A549 (cell line): ENCODE results near the gene SLC25A26. TPM values are rescaled to one million over a fixed set of nuclear protein-coding genes. Genes with fewer than 3 reads are reported as not detected.

ENCODE experiments used
- ATAC-seq, 2 experiments: fragments of 200-7000 bp in 1 of 2; fragments of >200 bp in 1 of 2; cut with Nextera tagmentation in 1 of 2; cut with Tn5 transposase in 1 of 2; 3 replicates each; pipeline versions ENCODE4 v1.8.0 to v1.9.1; 2018 to 2020; ENCODE audit warnings: mild to moderate bottlenecking in 1 of 2, moderate library complexity in 1 of 2
- CTCF ChIA-PET: fragments of 300-600 bp; sonication (Branson Sonifier 250); formaldehyde crosslinking; extraction: SDS; loops from one replicate; lab custom pipeline; 2021; ENCODE audit warnings: antibody characterized with exemption, inconsistent platforms; lab: Yijun Ruan, JAX
- POLR2A ChIA-PET: fragments of 350-600 bp; formaldehyde crosslinking; extraction: SDS; loops from one replicate; lab custom pipeline; 2021; ENCODE audit warnings: antibody characterized with exemption, inconsistent platforms; lab: Yijun Ruan, JAX
- DNase-seq, 2 experiments: peaks; one replicate each; pipeline versions ENCODE4 v3.0.0 to v3.0.0-alpha.2; 2011 to 2016; ENCODE audit warnings: low read depth in 1 of 2, low spot score in 1 of 2
- FAIRE-seq: peaks from 2 replicates; lab custom pipeline; 2011; peaks lifted over from hg19 to GRCh38; lab: Jason Lieb, UNC
- H3K27ac ChIP-seq, 2 experiments: fragments of >200 bp; sonication (Bioruptor Twin); formaldehyde crosslinking; 3 replicates each; pipeline ENCODE4 v1.5.1; 2016 to 2017
- H3K4me1 ChIP-seq: fragments of >200 bp; sonication (Bioruptor Twin); formaldehyde crosslinking; 3 replicates; pipeline ENCODE4 v1.6.1; 2016
- H3K4me2 ChIP-seq: fragments of >200 bp; sonication (Bioruptor Twin); formaldehyde crosslinking; 3 replicates; pipeline ENCODE4 v1.6.1; 2016
- H3K4me3 ChIP-seq: fragments of >200 bp; sonication (Bioruptor Twin); formaldehyde crosslinking; 3 replicates; pipeline ENCODE4 v1.5.1; 2016
- H3K9me3 ChIP-seq: fragments of >200 bp; sonication (Bioruptor Twin); formaldehyde crosslinking; 3 replicates; pipeline ENCODE4 v1.6.1; 2016
- CBX2 ChIP-seq: fragments of 200-600 bp; sonication (generic); IDR thresholded peaks from 2 replicates; pipeline ENCODE4 v1.6.1; 2016; ENCODE audit warnings: low read depth, mild to moderate bottlenecking, borderline replicate concordance
- CHD2 ChIP-seq: fragments of 150-350 bp; IDR thresholded peaks from 2 replicates; pipeline ENCODE4 v1.6.1; 2014; ENCODE audit warnings: low read length; ENCODE audit not compliant: partially characterized antibody
- EHF ChIP-seq: fragments of 250-450 bp; sonication (Bioruptor Pico); IDR thresholded peaks from 2 replicates; pipeline ENCODE4 v1.5.0; 2020; ENCODE audit warnings: mild to moderate bottlenecking
- FOSL2 ChIP-seq, 2 experiments: fragments of 450-650 bp in 1 of 2; fragments of >200 bp in 1 of 2; sonication (Bioruptor Twin) in 1 of 2; formaldehyde crosslinking; IDR thresholded peaks; 2 replicates each; pipeline versions ENCODE4 v1.5.0 to v1.6.1; 2016 to 2020; ENCODE audit warnings: mild to moderate bottlenecking in 1 of 2, moderate library complexity in 1 of 2
- FOXS1 ChIP-seq: fragments of 250-450 bp; sonication (Bioruptor Pico); IDR thresholded peaks from 2 replicates; pipeline ENCODE4 v1.5.0; 2020; ENCODE audit warnings: mild to moderate bottlenecking, moderate library complexity
- HDAC2 ChIP-seq: fragments of 200-600 bp; sonication (generic); IDR thresholded peaks from 2 replicates; pipeline ENCODE4 v1.6.1; 2016
- HOXB5 ChIP-seq: fragments of 250-450 bp; sonication (Bioruptor Pico); IDR thresholded peaks from 2 replicates; pipeline ENCODE4 v1.5.0; 2020; ENCODE audit warnings: mild to moderate bottlenecking, moderate library complexity
- JUN ChIP-seq, 2 experiments: fragments of >200 bp; sonication (Bioruptor Twin); formaldehyde crosslinking; IDR thresholded peaks; 2 replicates in 1 of 2; 3 replicates in 1 of 2; pipeline ENCODE4 v1.6.1; 2016 to 2017
- MAFK ChIP-seq: fragments of 450-650 bp; IDR thresholded peaks from 2 replicates; pipeline ENCODE4 v1.6.1; 2014; ENCODE audit not compliant: partially characterized antibody
- RARB ChIP-seq: fragments of 250-450 bp; sonication (Bioruptor Pico); IDR thresholded peaks from 2 replicates; pipeline ENCODE4 v1.8.0; 2021; ENCODE audit warnings: mild to moderate bottlenecking, moderate library complexity
- RCOR1 ChIP-seq: fragments of 150-350 bp; IDR thresholded peaks from 2 replicates; pipeline ENCODE4 v1.6.1; 2014; ENCODE audit warnings: antibody characterized with exemption, low read length, low read depth
- SREBF2 ChIP-seq: fragments of 450-650 bp; IDR thresholded peaks from 2 replicates; pipeline ENCODE4 v1.6.1; 2014; ENCODE audit warnings: mild to moderate bottlenecking, moderate library complexity
- TP53 ChIP-seq: fragments of 250-450 bp; sonication (Bioruptor Pico); IDR thresholded peaks from 2 replicates; pipeline ENCODE4 v1.5.0; 2021; ENCODE audit warnings: mild to moderate bottlenecking, moderate library complexity
- ZC3H11A ChIP-seq: fragments of 450-650 bp; IDR thresholded peaks from 2 replicates; pipeline ENCODE4 v1.6.1; 2014; ENCODE audit warnings: antibody characterized with exemption, mild to moderate bottlenecking
- ZNF302 ChIP-seq: fragments of 250-450 bp; sonication (Bioruptor Pico); IDR thresholded peaks from 2 replicates; pipeline ENCODE4 v1.9.0; 2021; ENCODE audit warnings: inconsistent platforms, mild to moderate bottlenecking, moderate library complexity
- WGBS: methylation state at CpG from one replicate; pipeline ENCODE4 v1.1.6; 2017; ENCODE audit errors: missing lambda C conversion rate; 5-methylcytosine and 5-hydroxymethylcytosine counted together
- polyA plus RNA-seq, 4 experiments: library from polyadenylated mRNA; depleted of rRNA in 3 of 4; stranded (reverse); fragments of >200 nt; fragmentation: RNase III in 1 of 4; extraction: RNeasy Plus Mini Kit Qiagen cat#74134 plus additional on column Dnase treatment in 1 of 4; gene quantifications; 2 replicates in 3 of 4; 3 replicates in 1 of 4; pipeline ENCODE4 v1.2.3, GENCODE V29; 2011 to 2017
- TF ChIP-seq, protein P1 (sequence below): fragments of 250-450 bp; sonication (Bioruptor Pico); IDR thresholded peaks from 2 replicates; pipeline ENCODE4 v1.5.0; 2021; ENCODE audit warnings: mild to moderate bottlenecking, moderate library complexity, borderline replicate concordance
- TF ChIP-seq, protein P2 (sequence below): fragments of 200-600 bp; sonication (generic); IDR thresholded peaks from 2 replicates; pipeline ENCODE4 v1.6.1; 2016; ENCODE audit warnings: antibody characterized with exemption, mild to moderate bottlenecking, moderate library complexity
- TF ChIP-seq, protein P3 (sequence below): IDR thresholded peaks from 2 replicates; pipeline ENCODE4 v1.6.1; 2012; ENCODE audit warnings: low read depth, borderline replicate concordance
- TF ChIP-seq, protein P4 (sequence below): IDR thresholded peaks from 2 replicates; pipeline ENCODE4 v1.6.1; 2012
- TF ChIP-seq, protein P5 (sequence below): fragments of 150-350 bp; IDR thresholded peaks from 2 replicates; pipeline ENCODE4 v1.6.1; 2014; ENCODE audit warnings: low read depth, mild to moderate bottlenecking, low read length

Gene SLC25A26
- polyA plus RNA-seq, 2 of the 4 experiments (the other 2 are of a cell fraction), result 13.0 to 30.5 TPM

DNA sequence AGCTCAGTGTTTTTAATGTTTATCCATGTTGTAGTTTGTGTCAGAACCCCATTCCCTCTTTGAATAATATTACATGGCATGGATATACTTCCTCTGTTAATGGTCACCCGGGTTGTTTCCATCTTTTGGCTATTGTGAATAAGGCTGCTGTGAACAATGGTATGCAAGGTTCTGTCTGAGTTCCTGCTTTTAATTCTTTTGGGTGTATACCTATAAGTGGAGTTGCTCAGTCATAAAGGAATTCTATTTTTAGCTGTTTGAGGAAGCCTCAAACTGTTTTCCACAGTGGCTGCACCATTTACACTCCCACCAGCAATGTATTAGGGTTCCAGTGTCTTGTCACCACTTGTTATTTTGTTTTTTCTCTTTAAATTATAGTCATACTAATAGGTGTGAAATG lies 99.6 kb downstream of the SLC25A26 start:
- Histone ChIP-seq H3K4me2 (no peak overlapping the region), H3K27ac (no peak overlapping the region), H3K4me3 (no peak overlapping the region), H3K4me1 (no peaks in the 10 kb centered on the region), H3K9me3 (no peaks in the 10 kb centered on the region)
- TF ChIP-seq, protein P1, sequence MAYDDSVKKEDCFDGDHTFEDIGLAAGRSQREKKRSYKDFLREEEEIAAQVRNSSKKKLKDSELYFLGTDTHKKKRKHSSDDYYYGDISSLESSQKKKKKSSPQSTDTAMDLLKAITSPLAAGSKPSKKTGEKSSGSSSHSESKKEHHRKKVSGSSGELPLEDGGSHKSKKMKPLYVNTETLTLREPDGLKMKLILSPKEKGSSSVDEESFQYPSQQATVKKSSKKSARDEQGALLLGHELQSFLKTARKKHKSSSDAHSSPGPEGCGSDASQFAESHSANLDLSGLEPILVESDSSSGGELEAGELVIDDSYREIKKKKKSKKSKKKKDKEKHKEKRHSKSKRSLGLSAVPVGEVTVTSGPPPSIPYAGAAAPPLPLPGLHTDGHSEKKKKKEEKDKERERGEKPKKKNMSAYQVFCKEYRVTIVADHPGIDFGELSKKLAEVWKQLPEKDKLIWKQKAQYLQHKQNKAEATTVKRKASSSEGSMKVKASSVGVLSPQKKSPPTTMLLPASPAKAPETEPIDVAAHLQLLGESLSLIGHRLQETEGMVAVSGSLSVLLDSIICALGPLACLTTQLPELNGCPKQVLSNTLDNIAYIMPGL (CRISPR knock-in tag), result no peak
- TF ChIP-seq FOXS1 (CRISPR knock-in tag), result no peak
- no peak for FAIRE-seq
- no peak for ATAC-seq
- POLR2A ChIA-PET, result no interaction called here
- DNase-seq, result no peak
- WGBS, result 95% methylated on average over 1 of the region's 1 CpG
- CTCF ChIA-PET, result no interaction called here

DNA sequence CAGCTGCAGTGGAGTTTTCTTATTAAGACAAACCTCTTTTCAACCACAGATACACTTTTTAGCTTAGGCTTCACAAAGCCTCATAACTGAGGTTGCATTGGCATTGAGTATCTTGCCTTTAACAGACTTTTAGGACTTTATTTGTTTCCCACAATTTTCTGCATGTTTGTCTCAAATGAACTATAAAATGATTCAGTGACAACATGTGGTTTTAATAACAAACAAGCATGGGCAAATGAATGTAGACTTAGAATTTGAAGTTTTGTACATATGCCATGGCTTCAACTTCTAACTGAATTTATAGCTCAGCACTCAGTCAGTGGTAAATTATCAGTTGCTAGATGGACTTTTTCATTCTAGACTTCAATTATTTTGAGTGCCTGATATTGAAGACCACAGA lies 101.6 kb downstream of the SLC25A26 start:
- FAIRE-seq, result no peak
- no peak overlapping the region for H3K4me3 ChIP-seq
- DNase-seq, result no peak
- H3K4me1 ChIP-seq, result no peaks in the 10 kb centered on the region
- H3K27ac ChIP-seq, result no peak overlapping the region
- ATAC-seq, result no peak
- H3K9me3 ChIP-seq, result no peaks in the 10 kb centered on the region
- H3K4me2 ChIP-seq, result no peak overlapping the region
- CTCF ChIA-PET, result no interaction called here
- POLR2A ChIA-PET, result no interaction called here
- TF ChIP-seq EHF (no peak), CBX2 (no peak), HDAC2 (no peak), ZNF302 (no peak), RCOR1 (no peak), CHD2 (no peak), SREBF2 (no peak), MAFK (no peak), ZC3H11A (no peak), TP53 (CRISPR knock-in tag) (no peak), HOXB5 (CRISPR knock-in tag) (no peak), JUN (IDR thresholded peaks at IDR 0.05) (no peak), RARB (CRISPR knock-in tag) (no peak), FOSL2 (IDR thresholded peaks at IDR 0.05) (no peak), FOSL2 (CRISPR knock-in tag; IDR thresholded peaks at IDR 0.05) (no peak)
- TF ChIP-seq, protein P2, sequence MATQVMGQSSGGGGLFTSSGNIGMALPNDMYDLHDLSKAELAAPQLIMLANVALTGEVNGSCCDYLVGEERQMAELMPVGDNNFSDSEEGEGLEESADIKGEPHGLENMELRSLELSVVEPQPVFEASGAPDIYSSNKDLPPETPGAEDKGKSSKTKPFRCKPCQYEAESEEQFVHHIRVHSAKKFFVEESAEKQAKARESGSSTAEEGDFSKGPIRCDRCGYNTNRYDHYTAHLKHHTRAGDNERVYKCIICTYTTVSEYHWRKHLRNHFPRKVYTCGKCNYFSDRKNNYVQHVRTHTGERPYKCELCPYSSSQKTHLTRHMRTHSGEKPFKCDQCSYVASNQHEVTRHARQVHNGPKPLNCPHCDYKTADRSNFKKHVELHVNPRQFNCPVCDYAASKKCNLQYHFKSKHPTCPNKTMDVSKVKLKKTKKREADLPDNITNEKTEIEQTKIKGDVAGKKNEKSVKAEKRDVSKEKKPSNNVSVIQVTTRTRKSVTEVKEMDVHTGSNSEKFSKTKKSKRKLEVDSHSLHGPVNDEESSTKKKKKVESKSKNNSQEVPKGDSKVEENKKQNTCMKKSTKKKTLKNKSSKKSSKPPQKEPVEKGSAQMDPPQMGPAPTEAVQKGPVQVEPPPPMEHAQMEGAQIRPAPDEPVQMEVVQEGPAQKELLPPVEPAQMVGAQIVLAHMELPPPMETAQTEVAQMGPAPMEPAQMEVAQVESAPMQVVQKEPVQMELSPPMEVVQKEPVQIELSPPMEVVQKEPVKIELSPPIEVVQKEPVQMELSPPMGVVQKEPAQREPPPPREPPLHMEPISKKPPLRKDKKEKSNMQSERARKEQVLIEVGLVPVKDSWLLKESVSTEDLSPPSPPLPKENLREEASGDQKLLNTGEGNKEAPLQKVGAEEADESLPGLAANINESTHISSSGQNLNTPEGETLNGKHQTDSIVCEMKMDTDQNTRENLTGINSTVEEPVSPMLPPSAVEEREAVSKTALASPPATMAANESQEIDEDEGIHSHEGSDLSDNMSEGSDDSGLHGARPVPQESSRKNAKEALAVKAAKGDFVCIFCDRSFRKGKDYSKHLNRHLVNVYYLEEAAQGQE, result no peak
- TF ChIP-seq, protein P3, sequence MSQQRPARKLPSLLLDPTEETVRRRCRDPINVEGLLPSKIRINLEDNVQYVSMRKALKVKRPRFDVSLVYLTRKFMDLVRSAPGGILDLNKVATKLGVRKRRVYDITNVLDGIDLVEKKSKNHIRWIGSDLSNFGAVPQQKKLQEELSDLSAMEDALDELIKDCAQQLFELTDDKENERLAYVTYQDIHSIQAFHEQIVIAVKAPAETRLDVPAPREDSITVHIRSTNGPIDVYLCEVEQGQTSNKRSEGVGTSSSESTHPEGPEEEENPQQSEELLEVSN, result no peak
- TF ChIP-seq, protein P4, sequence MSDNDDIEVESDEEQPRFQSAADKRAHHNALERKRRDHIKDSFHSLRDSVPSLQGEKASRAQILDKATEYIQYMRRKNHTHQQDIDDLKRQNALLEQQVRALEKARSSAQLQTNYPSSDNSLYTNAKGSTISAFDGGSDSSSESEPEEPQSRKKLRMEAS, result no peak
- TF ChIP-seq, protein P5, sequence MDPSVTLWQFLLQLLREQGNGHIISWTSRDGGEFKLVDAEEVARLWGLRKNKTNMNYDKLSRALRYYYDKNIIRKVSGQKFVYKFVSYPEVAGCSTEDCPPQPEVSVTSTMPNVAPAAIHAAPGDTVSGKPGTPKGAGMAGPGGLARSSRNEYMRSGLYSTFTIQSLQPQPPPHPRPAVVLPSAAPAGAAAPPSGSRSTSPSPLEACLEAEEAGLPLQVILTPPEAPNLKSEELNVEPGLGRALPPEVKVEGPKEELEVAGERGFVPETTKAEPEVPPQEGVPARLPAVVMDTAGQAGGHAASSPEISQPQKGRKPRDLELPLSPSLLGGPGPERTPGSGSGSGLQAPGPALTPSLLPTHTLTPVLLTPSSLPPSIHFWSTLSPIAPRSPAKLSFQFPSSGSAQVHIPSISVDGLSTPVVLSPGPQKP, result no peak
